BLaER1 treated with 17β-estradiol and CSF1 and Interleukin-3, amounts not matched to agents 10 nM and 100 nM (cell line): Measurements from ENCODE around the gene TOP1.
A peak's percentile ranks its signal among the peaks of the same experiment; 100 is the strongest.

Experiments used
- H3K27ac ChIP-seq, 11 experiments: shearing (Covaris generic); formaldehyde crosslinking; 2 replicates each; pipeline ENCODE4 v1.8.1; 2022
- H3K27me3 ChIP-seq, 11 experiments: shearing (Covaris generic); formaldehyde crosslinking; 2 replicates each; pipeline ENCODE4 v1.8.1; 2022
- H3K36me3 ChIP-seq, 11 experiments: shearing (Covaris generic); formaldehyde crosslinking; 2 replicates each; pipeline ENCODE4 v1.8.1; 2022
- H3K4me1 ChIP-seq, 10 experiments: shearing (Covaris generic); formaldehyde crosslinking; 2 replicates each; pipeline ENCODE4 v1.8.1; 2022
- H3K4me2 ChIP-seq, 11 experiments: shearing (Covaris generic); formaldehyde crosslinking; 2 replicates each; pipeline ENCODE4 v1.8.1; 2022
- H3K4me3 ChIP-seq, 10 experiments: shearing (Covaris generic); formaldehyde crosslinking; 2 replicates each; pipeline ENCODE4 v1.8.1; 2022
- H3K9ac ChIP-seq, 11 experiments: shearing (Covaris generic); formaldehyde crosslinking; 2 replicates each; pipeline ENCODE4 v1.8.1; 2022
- H3K9me3 ChIP-seq, 11 experiments: shearing (Covaris generic); formaldehyde crosslinking; replicated peaks in 1 of 11; 2 replicates each; pipeline ENCODE4 v1.8.1; 2022
- H4K20me1 ChIP-seq, 11 experiments: shearing (Covaris generic); formaldehyde crosslinking; 2 replicates each; pipeline ENCODE4 v1.8.1; 2022
- Cebpa-rat ChIP-seq, 11 experiments: shearing (Covaris generic); IDR thresholded peaks; 2 replicates each; pipeline ENCODE4 v1.8.1; 2022

TOP1 gene

DNA sequence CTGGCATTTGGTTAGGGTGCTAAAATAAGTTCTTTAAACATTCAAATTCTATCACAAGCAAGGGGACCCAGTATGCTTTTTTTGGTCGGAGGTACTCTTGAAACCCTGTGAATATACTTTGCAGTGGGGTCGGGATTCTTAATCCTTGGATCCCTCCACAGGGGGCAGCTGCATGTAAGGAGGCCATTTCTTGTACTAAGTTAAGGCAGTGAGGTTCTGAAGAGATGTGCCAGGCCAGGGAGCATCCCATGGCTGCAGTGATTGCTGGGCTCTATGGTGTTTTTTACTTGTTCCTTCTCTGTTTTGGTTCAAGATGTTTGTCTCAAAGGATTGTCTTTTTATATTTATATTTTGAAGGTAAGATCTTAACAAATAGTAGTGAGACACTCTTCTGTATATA lies 50.4 kb downstream of the TOP1 start:
- H3K9ac ChIP-seq: no peak overlapping the region
- no peak for TF ChIP-seq Cebpa-rat (IDR thresholded peaks at IDR 0.05)
- no peak overlapping the region for H3K4me3 ChIP-seq
- H3K9me3 ChIP-seq: no peaks in the 10 kb centered on the region
- peaks cover 88 to 100% (median 95%) of the 10 kb centered on the region in 11 experiments for H3K36me3 ChIP-seq
- H3K4me2 ChIP-seq: no peak overlapping the region
- peaks cover 44 to 94% (median 64%) of the 10 kb centered on the region in 11 experiments; a peak in 21 of 22 replicates for H4K20me1 ChIP-seq
- H3K4me1 ChIP-seq: peaks cover 4 to 21% (median 13%) of the 10 kb centered on the region in 10 experiments; a peak in 15 of 20 replicates
- no peaks in the 10 kb centered on the region for H3K27me3 ChIP-seq
- no peak overlapping the region for H3K27ac ChIP-seq

DNA sequence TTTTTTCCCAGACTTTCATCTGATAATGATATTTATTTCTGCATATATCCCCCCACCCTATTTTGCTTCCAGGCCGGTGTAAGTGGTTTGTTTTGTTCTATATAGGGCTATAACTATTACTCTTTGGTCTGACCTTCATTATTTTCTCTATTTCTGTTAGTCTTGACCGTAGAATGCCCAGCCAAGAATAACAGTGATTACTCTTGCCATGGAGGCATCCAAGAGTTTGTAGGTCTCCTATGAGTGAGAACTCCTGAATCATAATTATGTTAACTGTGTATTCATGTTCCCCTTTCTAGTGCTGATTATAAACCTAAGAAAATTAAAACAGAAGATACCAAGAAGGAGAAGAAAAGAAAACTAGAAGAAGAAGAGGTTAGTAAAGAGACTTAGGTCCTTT lies 52.2 kb downstream of the TOP1 start:
- Histone ChIP-seq H3K9me3 (no peaks in the 10 kb centered on the region), H3K27me3 (no peaks in the 10 kb centered on the region), H4K20me1 (peaks cover 26 to 76% (median 46%) of the 10 kb centered on the region in 11 experiments; a peak in 21 of 22 replicates), H3K27ac (no peak overlapping the region), H3K4me1 (peaks cover 4 to 26% (median 15%) of the 10 kb centered on the region in 10 experiments; a peak in 16 of 20 replicates), H3K36me3 (peaks cover 96 to 100% (median 99%) of the 10 kb centered on the region in 11 experiments), H3K4me2 (no peak overlapping the region), H3K9ac (no peak overlapping the region), H3K4me3 (no peak overlapping the region)
- no peak for TF ChIP-seq Cebpa-rat (IDR thresholded peaks at IDR 0.05)

DNA sequence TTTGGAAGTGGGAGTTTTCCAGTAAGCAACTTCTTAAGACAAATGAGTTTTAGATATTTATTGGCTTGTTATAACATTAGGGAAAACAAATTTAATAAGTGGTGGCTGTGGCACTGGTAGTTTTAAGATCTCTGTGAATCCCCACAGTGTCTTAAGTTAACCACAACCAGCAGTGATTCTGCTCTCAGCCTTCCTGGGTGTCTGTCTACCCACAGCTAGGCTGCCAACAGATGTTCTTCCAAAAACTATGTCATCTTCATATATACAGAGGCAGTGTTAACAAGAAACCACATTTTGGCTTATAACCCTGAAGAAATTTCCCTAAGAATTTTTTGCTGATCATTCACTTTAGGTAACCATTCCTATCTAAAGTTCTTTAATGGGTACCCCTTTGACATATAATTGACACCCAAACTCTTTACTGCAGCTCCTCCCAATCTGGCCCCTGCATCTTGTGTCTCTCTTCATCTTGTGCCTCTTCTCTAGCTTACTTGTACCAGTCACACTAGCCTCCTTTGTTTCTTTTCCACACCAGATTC lies 52.7 kb downstream of the TOP1 start:
- peaks cover 21 to 73% (median 42%) of the 10 kb centered on the region in 11 experiments; a peak in 21 of 22 replicates for H4K20me1 ChIP-seq
- no peak overlapping the region for H3K4me2 ChIP-seq
- no peak overlapping the region for H3K27ac ChIP-seq
- peaks cover 95 to 100% (median 98%) of the 10 kb centered on the region in 11 experiments for H3K36me3 ChIP-seq
- no peak for TF ChIP-seq Cebpa-rat (IDR thresholded peaks at IDR 0.05)
- H3K4me3 ChIP-seq: no peak overlapping the region
- H3K4me1 ChIP-seq: peaks cover 4 to 31% (median 16%) of the 10 kb centered on the region in 10 experiments; a peak in 17 of 20 replicates
- H3K9me3 ChIP-seq: no peaks in the 10 kb centered on the region
- H3K9ac ChIP-seq: no peak overlapping the region
- H3K27me3 ChIP-seq: no peaks in the 10 kb centered on the region

GRCh38 chr20:41082306-41082705 lies 53.7 kb downstream of the TOP1 start:
- Histone ChIP-seq H3K4me3 (no peak overlapping the region), H3K9me3 (no peaks in the 10 kb centered on the region), H3K27me3 (no peaks in the 10 kb centered on the region), H4K20me1 (peaks cover 16 to 73% (median 36%) of the 10 kb centered on the region in 11 experiments; a peak in 21 of 22 replicates), H3K36me3 (peaks cover 95 to 100% (median 98%) of the 10 kb centered on the region in 11 experiments), H3K4me2 (no peak overlapping the region), H3K4me1 (peaks cover 4 to 30% (median 16%) of the 10 kb centered on the region in 10 experiments; a peak in 17 of 20 replicates), H3K9ac (no peak overlapping the region), H3K27ac (no peak overlapping the region)
- no peak for TF ChIP-seq Cebpa-rat (IDR thresholded peaks at IDR 0.05)

DNA sequence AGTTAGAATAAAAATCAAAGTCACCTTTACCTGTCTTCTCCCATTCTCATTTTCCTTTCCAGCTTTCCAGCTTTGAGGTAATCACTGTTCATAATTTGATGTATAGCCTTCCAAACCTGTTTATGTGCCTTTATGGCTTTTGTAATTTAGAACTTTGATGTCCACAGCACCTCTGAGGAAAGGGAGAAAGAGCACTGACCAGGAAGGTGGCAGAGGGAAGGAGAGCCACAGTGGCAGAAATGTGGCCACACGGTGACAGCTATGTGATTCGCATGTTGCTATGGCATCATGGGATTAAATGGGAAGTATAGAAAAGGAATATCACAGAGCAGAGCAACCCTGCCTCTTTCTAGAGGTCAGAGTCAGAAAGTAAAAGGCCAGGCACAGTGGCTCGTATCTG lies 57.0 kb downstream of the TOP1 start:
- peak overlapping the region in 2 of 11 experiments; percentile 23 to 40; a peak in 4 of 22 replicates for H3K4me2 ChIP-seq
- H3K4me1 ChIP-seq: peaks cover 0 to 20% (median 5%) of the 10 kb centered on the region in 10 experiments; a peak in 8 of 20 replicates
- no peaks in the 10 kb centered on the region for H3K27me3 ChIP-seq
- no peak for TF ChIP-seq Cebpa-rat (IDR thresholded peaks at IDR 0.05)
- peaks cover 0 to 65% (median 14%) of the 10 kb centered on the region in 11 experiments; a peak in 13 of 22 replicates for H4K20me1 ChIP-seq
- no peak overlapping the region for H3K4me3 ChIP-seq
- H3K27ac ChIP-seq: peak overlapping the region in 3 of 11 experiments; percentile 32 to 67 (median 58); a peak in 5 of 22 replicates
- H3K36me3 ChIP-seq: peaks cover 92 to 100% (median 100%) of the 10 kb centered on the region in 11 experiments
- no peak overlapping the region; a peak in 1 of 22 replicates for H3K9ac ChIP-seq
- H3K9me3 ChIP-seq: no peaks in the 10 kb centered on the region

GRCh38 chr20:41086402-41087324 lies 58.0 kb downstream of the TOP1 start:
- H3K9ac ChIP-seq: peak overlapping the region in 2 of 11 experiments; percentile 15 to 29; a peak in 1 of 22 replicates
- H3K27ac ChIP-seq: peak overlapping the region in 6 of 11 experiments; percentile 1 to 67 (median 28); a peak in 9 of 22 replicates
- H4K20me1 ChIP-seq: peaks cover 0 to 57% (median 6%) of the 10 kb centered on the region in 11 experiments; a peak in 13 of 22 replicates
- peak overlapping the region in 4 of 11 experiments; percentile 17 to 60 (median 44); a peak in 6 of 22 replicates for H3K4me2 ChIP-seq
- no peak for TF ChIP-seq Cebpa-rat (IDR thresholded peaks at IDR 0.05)
- peaks cover 89 to 100% (median 98%) of the 10 kb centered on the region in 11 experiments for H3K36me3 ChIP-seq
- H3K4me3 ChIP-seq: no peak overlapping the region
- no peaks in the 10 kb centered on the region for H3K9me3 ChIP-seq
- no peaks in the 10 kb centered on the region for H3K27me3 ChIP-seq
- H3K4me1 ChIP-seq: peaks cover 0 to 20% (median 5%) of the 10 kb centered on the region in 10 experiments; a peak in 8 of 20 replicates

DNA sequence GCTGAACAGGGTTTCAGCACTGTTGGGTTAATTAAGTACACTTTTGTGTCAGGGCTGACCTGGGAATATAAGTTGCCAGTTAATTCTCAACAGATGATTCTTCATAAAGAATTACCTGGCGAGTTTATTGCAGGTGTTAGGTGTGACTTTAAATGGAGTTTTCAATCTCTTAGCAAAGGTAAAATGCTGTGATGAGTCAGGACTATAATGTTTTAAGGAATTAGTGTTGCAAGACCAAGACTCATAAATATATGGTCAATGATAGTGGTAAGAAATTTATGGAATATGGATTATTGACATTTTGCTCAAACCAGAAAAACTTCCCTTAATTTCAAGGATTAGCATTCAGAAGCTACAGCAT lies 58.7 kb downstream of the TOP1 start:
- peaks cover 89 to 100% (median 98%) of the 10 kb centered on the region in 11 experiments for H3K36me3 ChIP-seq
- TF ChIP-seq Cebpa-rat (IDR thresholded peaks at IDR 0.05): no peak

DNA sequence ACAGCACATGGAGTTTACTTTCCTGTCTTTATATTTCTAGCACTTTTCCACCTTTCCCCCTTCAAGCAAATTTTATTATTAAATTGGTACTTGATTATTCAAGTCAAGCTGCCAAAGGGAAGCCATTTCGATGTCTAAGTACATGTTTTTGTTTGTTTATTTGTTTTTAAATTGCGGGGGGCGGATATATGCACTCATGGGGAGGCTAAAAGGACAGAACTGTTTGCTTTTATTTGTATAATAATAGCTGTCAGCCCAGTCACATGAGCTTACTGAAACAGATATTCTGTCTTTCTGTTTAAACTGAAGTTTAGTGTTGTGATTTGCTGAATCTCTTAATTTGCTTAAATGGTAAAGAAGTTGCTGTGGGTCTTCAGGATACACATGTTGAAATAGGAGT lies 59.2 kb downstream of the TOP1 start:
- Histone ChIP-seq H3K27me3 (no peaks in the 10 kb centered on the region), H3K27ac (no peak overlapping the region), H3K4me3 (no peak overlapping the region), H3K9ac (no peak overlapping the region), H4K20me1 (peaks cover 0 to 46% (median 6%) of the 10 kb centered on the region in 11 experiments; a peak in 12 of 22 replicates), H3K9me3 (no peaks in the 10 kb centered on the region), H3K4me2 (no peak overlapping the region), H3K36me3 (peaks cover 89 to 100% (median 98%) of the 10 kb centered on the region in 11 experiments), H3K4me1 (peaks cover 0 to 20% (median 5%) of the 10 kb centered on the region in 10 experiments; a peak in 8 of 20 replicates)
- no peak for TF ChIP-seq Cebpa-rat (IDR thresholded peaks at IDR 0.05)

More for the DNA sequence above, 58.7 kb downstream of the TOP1 start:
- H3K27ac ChIP-seq: peak overlapping the region in 5 of 11 experiments; percentile 1 to 67 (median 32); a peak in 7 of 22 replicates
- peaks cover 0 to 50% (median 6%) of the 10 kb centered on the region in 11 experiments; a peak in 11 of 22 replicates for H4K20me1 ChIP-seq
- H3K9me3 ChIP-seq: no peaks in the 10 kb centered on the region
- H3K4me3 ChIP-seq: no peak overlapping the region
- no peak overlapping the region for H3K9ac ChIP-seq
- H3K27me3 ChIP-seq: no peaks in the 10 kb centered on the region
- H3K4me2 ChIP-seq: no peak overlapping the region
- peaks cover 0 to 20% (median 5%) of the 10 kb centered on the region in 10 experiments; a peak in 8 of 20 replicates for H3K4me1 ChIP-seq
